HCT116 (cell line): Measurements from ENCODE around the gene CDH4. TPM values are rescaled to one million over a fixed set of nuclear protein-coding genes. Genes with fewer than 3 reads are reported as not detected.

ENCODE experiments used
- ATAC-seq: fragments of 200-7000 bp; cut with Tn5 transposase; 2 replicates; pipeline ENCODE4 v1.9.1; 2020; ENCODE audit warnings: mild to moderate bottlenecking, moderate library complexity
- BruUV-seq: library from RNA; stranded (reverse); fragments of 400-500 nt; replicated peaks from 2 replicates; lab custom pipeline; 2021; lab: Mats Ljungman, UMichigan
- CTCF ChIA-PET: fragments of 300-600 bp; sonication (Branson Sonifier 250); formaldehyde crosslinking; loops from one replicate; lab custom pipeline; 2021; ENCODE audit warnings: antibody characterized with exemption; lab: Charles Lee
- POLR2A ChIA-PET: fragments of 300-600, 350-600 bp; sonication (Branson Sonifier 250); formaldehyde crosslinking; loops from one replicate; lab custom pipeline; 2021; ENCODE audit warnings: antibody characterized with exemption; lab: Charles Lee
- RAD21 ChIA-PET, 2 experiments: fragments of 300-600 bp; sonication (Branson Sonifier 250); formaldehyde crosslinking; loops; one replicate each; lab custom pipeline; 2023; ENCODE audit warnings: low total read pairs in 2 of 2; ENCODE audit not compliant: uncharacterized antibody in 2 of 2, unreplicated experiment in 2 of 2, low non-redundant PET in 1 of 2; lab: Charles Lee
- DNase-seq: peaks from one replicate; pipeline ENCODE4 v3.0.0-alpha.2; 2010; ENCODE audit warnings: low read depth, low spot score
- H2AFZ ChIP-seq: fragments of 200-600 bp; shearing (Covaris generic), sonication (generic); 2 replicates; pipeline ENCODE4 v1.6.1; 2017; ENCODE audit warnings: low read depth, mixed run types, mixed read lengths, antibody characterized with exemption, low read length; ENCODE audit not compliant: poor library complexity, severe bottlenecking
- H3K27ac ChIP-seq: 2 replicates; pipeline ENCODE4 v1.5.1; 2012; ENCODE audit warnings: low read depth, low read length
- H3K27me3 ChIP-seq: fragments of 200-600 bp; sonication (generic); 2 replicates; pipeline ENCODE4 v1.6.1; 2016; ENCODE audit warnings: mixed run types, low read length, mixed read lengths; ENCODE audit not compliant: insufficient read depth
- H3K36me3 ChIP-seq, 2 experiments: fragments of 200-500 bp in 1 of 2; fragments of 200-600 bp in 1 of 2; sonication (Bioruptor generic) in 1 of 2; sonication (generic) in 1 of 2; 2 replicates each; pipeline versions ENCODE4 v1.5.1 to v1.6.1; 2014 to 2016; ENCODE audit warnings: low read length in 2 of 2, inconsistent platforms in 1 of 2, mixed read lengths in 1 of 2, mixed run types in 1 of 2; ENCODE audit not compliant: insufficient read depth in 2 of 2, control insufficient read depth in 1 of 2
- H3K4me1 ChIP-seq, 2 experiments: fragments of 200-600 bp in 1 of 2; sonication (generic) in 1 of 2; 2 replicates each; pipeline versions ENCODE4 v1.5.1 to v1.6.1; 2012 to 2017; ENCODE audit warnings: low read length in 2 of 2, inconsistent platforms in 1 of 2, mild to moderate bottlenecking in 1 of 2, mixed read lengths in 1 of 2, mixed run types in 1 of 2, moderate library complexity in 1 of 2; ENCODE audit not compliant: insufficient read depth in 2 of 2, control insufficient read depth in 1 of 2
- H3K4me2 ChIP-seq: fragments of 200-600 bp; sonication (generic); 2 replicates; pipeline ENCODE4 v1.6.1; 2017; ENCODE audit warnings: mixed run types, low read length, mixed read lengths
- H3K4me3 ChIP-seq, 2 experiments: fragments of 200-600 bp in 1 of 2; sonication (generic) in 1 of 2; replicated peaks in 1 of 2; 2 replicates each; pipeline ENCODE4 v1.5.1; 2011 to 2016; ENCODE audit warnings: low read length in 2 of 2, control low read depth in 1 of 2, low read depth in 1 of 2, mild to moderate bottlenecking in 1 of 2, mixed read lengths in 1 of 2, mixed run types in 1 of 2
- H3K79me2 ChIP-seq: fragments of 200-600 bp; sonication (generic); 2 replicates; pipeline ENCODE4 v1.6.1; 2017; ENCODE audit warnings: mild to moderate bottlenecking, mixed run types, low read length, moderate library complexity, mixed read lengths; ENCODE audit not compliant: insufficient read depth
- H3K9ac ChIP-seq: fragments of 200-600 bp; sonication (generic); 2 replicates; pipeline ENCODE4 v1.6.1; 2016; ENCODE audit warnings: low read length, mixed read lengths
- H3K9me2 ChIP-seq: fragments of 200-600 bp; sonication (generic), shearing (Covaris generic); 2 replicates; pipeline ENCODE4 v1.6.1; 2017; ENCODE audit warnings: mixed run types, mild to moderate bottlenecking, moderate library complexity; ENCODE audit not compliant: insufficient read depth
- H3K9me3 ChIP-seq, 2 experiments: fragments of 200-500 bp in 1 of 2; fragments of 200-600 bp in 1 of 2; sonication (Bioruptor generic) in 1 of 2; sonication (generic) in 1 of 2; 2 replicates each; pipeline ENCODE4 v1.6.1; 2014 to 2017; ENCODE audit warnings: low read length in 2 of 2, mixed read lengths in 2 of 2, inconsistent platforms in 1 of 2, low read depth in 1 of 2, mild to moderate bottlenecking in 1 of 2, mixed run types in 1 of 2, moderate library complexity in 1 of 2; ENCODE audit not compliant: control insufficient read depth in 1 of 2, insufficient read depth in 1 of 2
- H4K20me1 ChIP-seq: fragments of 200-600 bp; sonication (generic), shearing (Covaris generic); 2 replicates; pipeline ENCODE4 v1.6.1; 2017; ENCODE audit warnings: mixed run types, mild to moderate bottlenecking, moderate library complexity; ENCODE audit not compliant: insufficient read depth
- CEBPB ChIP-seq: IDR thresholded peaks from 2 replicates; pipeline ENCODE4 v1.6.1; 2012; ENCODE audit warnings: low read depth
- ELF1 ChIP-seq: IDR thresholded peaks from 2 replicates; pipeline ENCODE4 v1.6.1; 2012; ENCODE audit warnings: low read depth, borderline replicate concordance
- EZH2 ChIP-seq: fragments of 200-600 bp; sonication (generic); IDR thresholded peaks from 2 replicates; pipeline ENCODE4 v1.6.1; 2017; ENCODE audit warnings: antibody characterized with exemption, mixed run types
- FOSL1 ChIP-seq: IDR thresholded peaks from 2 replicates; pipeline ENCODE4 v1.6.1; 2012; ENCODE audit warnings: low read depth
- JUND ChIP-seq: IDR thresholded peaks from 2 replicates; pipeline ENCODE4 v1.6.1; 2012
- POLR2A ChIP-seq: IDR thresholded peaks from 2 replicates; pipeline ENCODE4 v1.7.0; 2011; ENCODE audit warnings: borderline replicate concordance; ENCODE audit not compliant: insufficient read depth, insufficient read length; ENCODE audit errors: extremely low read depth
- POLR2AphosphoS5 ChIP-seq: IDR thresholded peaks from 2 replicates; pipeline ENCODE4 v1.6.1; 2011; ENCODE audit warnings: mild to moderate bottlenecking, low read depth, low read length, moderate library complexity
- RAD21 ChIP-seq: IDR thresholded peaks from 2 replicates; pipeline ENCODE4 v1.6.1; 2012; ENCODE audit warnings: low read depth, mild to moderate bottlenecking
- SRF ChIP-seq: IDR thresholded peaks from 2 replicates; pipeline ENCODE4 v1.6.1; 2012; ENCODE audit warnings: low read depth
- TCF7L2 ChIP-seq: IDR thresholded peaks from 2 replicates; pipeline ENCODE4 v1.7.0; 2011; ENCODE audit warnings: borderline replicate concordance, inconsistent platforms; ENCODE audit not compliant: insufficient read depth, insufficient read length; ENCODE audit errors: extremely low read depth
- YY1 ChIP-seq: IDR thresholded peaks from 2 replicates; pipeline ENCODE4 v1.6.1; 2011; ENCODE audit warnings: low read length, low read depth, moderate library complexity, mild to moderate bottlenecking; ENCODE audit not compliant: insufficient replicate concordance; ENCODE audit errors: extremely low read depth
- ZFX ChIP-seq: fragments of 450-650 bp; IDR thresholded peaks from 2 replicates; pipeline ENCODE4 v1.6.1; 2017
- intact Hi-C: fragments of 100-400 bp; cut with micrococcal nuclease; formaldehyde crosslinking; loops from 2 replicates; pipeline ENCODE4 v1.10.0; 2022
- total RNA-seq: library from RNA; stranded (reverse); gene quantifications from one replicate; pipeline ENCODE4 v1.2.1, GENCODE V29; 2021; ENCODE audit not compliant: unreplicated experiment
- TF ChIP-seq, protein P1 (sequence below): IDR thresholded peaks from 2 replicates; pipeline ENCODE4 v1.6.1; 2011; ENCODE audit warnings: mild to moderate bottlenecking, low read length, moderate library complexity; ENCODE audit not compliant: insufficient replicate concordance; ENCODE audit errors: extremely low read depth
- TF ChIP-seq, protein P2 (sequence below): IDR thresholded peaks from 2 replicates; pipeline ENCODE4 v1.6.1; 2012
- TF ChIP-seq, protein P3 (sequence below), 3 experiments: fragments of 200-600 bp in 1 of 3; sonication (generic) in 1 of 3; IDR thresholded peaks in 2 of 3; conservative IDR thresholded peaks in 1 of 3; 2 replicates each; pipeline ENCODE4 v1.5.1; 2012 to 2017; ENCODE audit warnings: low read depth in 2 of 3, low read length in 2 of 3, antibody characterized with exemption in 1 of 3, borderline replicate concordance in 1 of 3, control low read depth in 1 of 3, mild to moderate bottlenecking in 1 of 3, mixed read lengths in 1 of 3, mixed run types in 1 of 3, moderate library complexity in 1 of 3; ENCODE audit not compliant: insufficient read depth in 1 of 3
- TF ChIP-seq, protein P4 (sequence below): IDR thresholded peaks from 2 replicates; pipeline ENCODE4 v1.6.1; 2012

CDH4 gene
- total RNA-seq, 1 experiment from 2014 or later: not detected

DNA sequence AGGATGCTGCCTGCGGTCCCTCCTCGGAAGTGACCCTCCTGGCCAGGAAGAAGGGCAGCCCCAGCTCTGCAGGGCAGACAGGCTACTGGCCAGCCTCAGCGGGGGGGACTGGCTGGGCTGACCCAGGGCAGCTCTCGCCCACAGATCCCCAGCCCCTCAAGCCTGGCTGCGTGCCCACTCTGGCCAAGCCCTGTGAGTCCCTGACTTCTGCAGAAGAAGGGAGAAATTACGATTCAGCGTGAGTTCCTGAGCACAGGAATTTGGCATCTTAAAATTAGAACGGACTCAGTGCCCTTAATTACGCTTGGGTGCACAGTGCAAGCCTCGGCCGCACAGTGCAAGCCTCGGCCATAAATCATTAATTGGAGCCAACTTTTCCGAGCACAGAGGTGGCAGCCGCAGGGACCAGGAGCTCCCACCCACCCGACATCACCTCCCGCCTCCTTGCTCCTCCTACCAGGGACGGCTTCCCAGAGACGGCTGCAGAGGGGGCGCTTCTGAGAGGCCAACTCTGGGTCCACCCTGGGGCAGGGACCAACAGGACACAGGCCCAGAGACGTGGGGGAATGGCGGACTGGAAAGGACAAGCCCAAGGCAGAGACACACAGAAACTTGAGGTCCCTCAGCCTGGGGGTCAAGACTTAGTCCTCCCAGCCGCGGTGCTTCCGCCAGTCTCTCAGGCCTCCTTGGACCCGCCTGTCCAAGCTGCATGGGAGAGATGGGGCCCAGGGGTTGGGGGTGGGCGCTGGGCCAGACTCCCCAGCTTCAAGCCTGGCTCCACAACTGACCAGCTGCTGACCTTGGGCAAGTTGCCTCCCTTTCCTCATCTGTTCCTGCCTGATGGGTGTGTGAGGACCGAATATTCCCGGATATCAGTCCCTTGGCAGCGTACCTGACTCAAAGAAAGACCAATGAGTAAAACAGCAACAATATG is 648.2 kb downstream of the CDH4 start:
- no peaks in the 10 kb centered on the region for H3K79me2 ChIP-seq
- H2AFZ ChIP-seq: no peak overlapping the region
- no peaks in the 10 kb centered on the region for H3K9me3 ChIP-seq
- no peak for DNase-seq
- no peaks in the 10 kb centered on the region for H3K4me1 ChIP-seq
- RAD21 ChIA-PET: no interaction called here
- no peak overlapping the region for H3K4me3 ChIP-seq
- H3K27me3 ChIP-seq: peaks cover 5% of the 10 kb centered on the region; the same call in 1 of the 2 replicates
- intact Hi-C loops: no loop called here
- no peak overlapping the region for H3K9ac ChIP-seq
- H4K20me1 ChIP-seq: no peaks in the 10 kb centered on the region
- ATAC-seq: no peak
- POLR2A ChIA-PET: no interaction called here
- no peaks in the 10 kb centered on the region for H3K36me3 ChIP-seq
- BruUV-seq: no TSS peak
- no peak overlapping the region for H3K27ac ChIP-seq
- no peaks in the 10 kb centered on the region for H3K9me2 ChIP-seq
- CTCF ChIA-PET: no interaction called here
- H3K4me2 ChIP-seq: no peak overlapping the region
- no peak for TF ChIP-seq CEBPB

DNA sequence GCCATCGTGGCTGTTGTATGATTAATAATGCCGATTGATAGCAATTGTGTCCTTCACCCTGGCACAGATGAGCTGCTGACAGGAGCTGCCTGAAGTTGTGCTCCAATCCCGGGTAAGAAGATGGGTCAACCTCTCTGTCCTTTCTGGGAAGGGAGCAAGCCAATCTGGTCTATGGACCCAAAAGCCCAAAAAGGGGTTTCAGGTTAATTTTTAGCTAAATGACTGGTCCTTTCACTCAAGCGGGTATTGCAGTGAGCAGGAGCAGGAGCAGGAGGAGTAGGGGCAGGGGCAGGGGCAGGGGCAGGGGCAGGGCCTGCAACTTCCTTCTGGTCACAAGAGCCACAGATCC is 648.9 kb downstream of the CDH4 start:
- ChIA-PET POLR2A (no interaction called here), RAD21 (no interaction called here), CTCF (no interaction called here)
- Histone ChIP-seq H2AFZ (no peak overlapping the region), H3K27ac (no peak overlapping the region), H3K9me2 (no peaks in the 10 kb centered on the region), H3K79me2 (no peaks in the 10 kb centered on the region), H3K27me3 (peaks cover 5% of the 10 kb centered on the region; the same call in 1 of the 2 replicates), H4K20me1 (no peaks in the 10 kb centered on the region), H3K9ac (no peak overlapping the region), H3K9me3 (no peaks in the 10 kb centered on the region), H3K4me3 (no peak overlapping the region), H3K4me1 (no peaks in the 10 kb centered on the region), H3K36me3 (no peaks in the 10 kb centered on the region), H3K4me2 (no peak overlapping the region)
- intact Hi-C loops: no loop called here
- no peak for ATAC-seq
- BruUV-seq: no TSS peak
- DNase-seq: no peak
- TF ChIP-seq, protein P1, sequence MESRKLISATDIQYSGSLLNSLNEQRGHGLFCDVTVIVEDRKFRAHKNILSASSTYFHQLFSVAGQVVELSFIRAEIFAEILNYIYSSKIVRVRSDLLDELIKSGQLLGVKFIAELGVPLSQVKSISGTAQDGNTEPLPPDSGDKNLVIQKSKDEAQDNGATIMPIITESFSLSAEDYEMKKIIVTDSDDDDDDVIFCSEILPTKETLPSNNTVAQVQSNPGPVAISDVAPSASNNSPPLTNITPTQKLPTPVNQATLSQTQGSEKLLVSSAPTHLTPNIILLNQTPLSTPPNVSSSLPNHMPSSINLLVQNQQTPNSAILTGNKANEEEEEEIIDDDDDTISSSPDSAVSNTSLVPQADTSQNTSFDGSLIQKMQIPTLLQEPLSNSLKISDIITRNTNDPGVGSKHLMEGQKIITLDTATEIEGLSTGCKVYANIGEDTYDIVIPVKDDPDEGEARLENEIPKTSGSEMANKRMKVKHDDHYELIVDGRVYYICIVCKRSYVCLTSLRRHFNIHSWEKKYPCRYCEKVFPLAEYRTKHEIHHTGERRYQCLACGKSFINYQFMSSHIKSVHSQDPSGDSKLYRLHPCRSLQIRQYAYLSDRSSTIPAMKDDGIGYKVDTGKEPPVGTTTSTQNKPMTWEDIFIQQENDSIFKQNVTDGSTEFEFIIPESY: no peak
- TF ChIP-seq SRF: no peak
- no peak for TF ChIP-seq POLR2A
- TF ChIP-seq TCF7L2: no peak
- no peak for TF ChIP-seq JUND
- no peak for TF ChIP-seq FOSL1
- TF ChIP-seq RAD21: no peak
- TF ChIP-seq, protein P2, sequence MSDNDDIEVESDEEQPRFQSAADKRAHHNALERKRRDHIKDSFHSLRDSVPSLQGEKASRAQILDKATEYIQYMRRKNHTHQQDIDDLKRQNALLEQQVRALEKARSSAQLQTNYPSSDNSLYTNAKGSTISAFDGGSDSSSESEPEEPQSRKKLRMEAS: no peak
- TF ChIP-seq EZH2: no peak
- TF ChIP-seq ZFX: no peak
- TF ChIP-seq, protein P3, sequence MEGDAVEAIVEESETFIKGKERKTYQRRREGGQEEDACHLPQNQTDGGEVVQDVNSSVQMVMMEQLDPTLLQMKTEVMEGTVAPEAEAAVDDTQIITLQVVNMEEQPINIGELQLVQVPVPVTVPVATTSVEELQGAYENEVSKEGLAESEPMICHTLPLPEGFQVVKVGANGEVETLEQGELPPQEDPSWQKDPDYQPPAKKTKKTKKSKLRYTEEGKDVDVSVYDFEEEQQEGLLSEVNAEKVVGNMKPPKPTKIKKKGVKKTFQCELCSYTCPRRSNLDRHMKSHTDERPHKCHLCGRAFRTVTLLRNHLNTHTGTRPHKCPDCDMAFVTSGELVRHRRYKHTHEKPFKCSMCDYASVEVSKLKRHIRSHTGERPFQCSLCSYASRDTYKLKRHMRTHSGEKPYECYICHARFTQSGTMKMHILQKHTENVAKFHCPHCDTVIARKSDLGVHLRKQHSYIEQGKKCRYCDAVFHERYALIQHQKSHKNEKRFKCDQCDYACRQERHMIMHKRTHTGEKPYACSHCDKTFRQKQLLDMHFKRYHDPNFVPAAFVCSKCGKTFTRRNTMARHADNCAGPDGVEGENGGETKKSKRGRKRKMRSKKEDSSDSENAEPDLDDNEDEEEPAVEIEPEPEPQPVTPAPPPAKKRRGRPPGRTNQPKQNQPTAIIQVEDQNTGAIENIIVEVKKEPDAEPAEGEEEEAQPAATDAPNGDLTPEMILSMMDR (IDR thresholded peaks at IDR 0.05 in 2 of 3, conservative IDR thresholded peaks at IDR 0.05 in 1 of 3; ENCODE audit: borderline replicate concordance in 1 of 3, insufficient read depth in 1 of 3, low read depth in 2 of 3, low read length in 2 of 3): no peak
- TF ChIP-seq CEBPB: no peak
- TF ChIP-seq POLR2AphosphoS5: no peak
- no peak for TF ChIP-seq ELF1
- TF ChIP-seq YY1: no peak
- TF ChIP-seq, protein P4, sequence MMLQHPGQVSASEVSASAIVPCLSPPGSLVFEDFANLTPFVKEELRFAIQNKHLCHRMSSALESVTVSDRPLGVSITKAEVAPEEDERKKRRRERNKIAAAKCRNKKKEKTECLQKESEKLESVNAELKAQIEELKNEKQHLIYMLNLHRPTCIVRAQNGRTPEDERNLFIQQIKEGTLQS: no peak
